HG03571 (cell line): ENCODE data around the gene AGAP2.
A peak's percentile ranks its signal among the peaks of the same experiment; 100 is the strongest.
"Not testable (repeated sequence)": the region's sequence is repeated elsewhere in the genome, so short reads cannot be mapped to it uniquely, and the experiment has no call there.

Source experiments
- ATAC-seq: cut with Tn5 transposase; IDR thresholded peaks from one replicate; pipeline ENCODE4 v1.9.1; 2021; ENCODE audit not compliant: unreplicated experiment

AGAP2 gene

GRCh38 chr12:57698414-57698813 is 40.1 kb downstream of the AGAP2 start:
- no peak for ATAC-seq

- ATAC-seq = no peak
Observed at GRCh38 chr12:57697076-57697475, 41.5 kb downstream of the AGAP2 start.

GRCh38 chr12:57695770-57696432 is 42.6 kb downstream of the AGAP2 start:
- no peak for ATAC-seq

- no peak for ATAC-seq
Observed at GRCh38 chr12:57694459-57695019, 44.0 kb downstream of the AGAP2 start.

GRCh38 chr12:57693659-57694458 is 44.7 kb downstream of the AGAP2 start, which contains the start of gene OS9:
Gene OS9, plus strand, starts transcription at chr12:57694132. Its CDS starts 30 bp downstream, at chr12:57694162.
- peak; percentile 98 for ATAC-seq

GRCh38 chr12:57693317-57693658 is 45.3 kb downstream of the AGAP2 start:
- no peak for ATAC-seq

GRCh38 chr12:57692500-57692899 is 46.0 kb downstream of the AGAP2 start:
- ATAC-seq = no peak

- no peak for ATAC-seq
Observed at GRCh38 chr12:57688931-57689330, 49.6 kb downstream of the AGAP2 start.

- ATAC-seq = no peak
Observed at GRCh38 chr12:57687862-57688261, 50.7 kb downstream of the AGAP2 start.

- no peak for ATAC-seq
Observed at GRCh38 chr12:57679697-57680096, 58.8 kb downstream of the AGAP2 start.

GRCh38 chr12:57677947-57678346 is 60.6 kb downstream of the AGAP2 start:
- ATAC-seq = not testable (repeated sequence)

- no peak for ATAC-seq
Observed at GRCh38 chr12:57674691-57675090, 63.9 kb downstream of the AGAP2 start.
